Activated T-cell treated with anti-CD3 and anti-CD28 coated beads for 1 hour (primary cell): Measurements from ENCODE around the gene USP34.
"Not testable (repeated sequence)": the region's sequence is repeated elsewhere in the genome, so short reads cannot be mapped to it uniquely, and the experiment has no call there.

Experiments
- DNase-seq: peaks from one replicate; pipeline ENCODE4 v3.0.0-alpha.2; 2020; ENCODE audit warnings: low read depth

USP34 gene

GRCh38 chr2:61463769-61464475, 7.0 kb downstream of the USP34 start:
- no peak for DNase-seq

- DNase-seq, result no peak
These were observed 9.5 kb downstream of the USP34 start for GRCh38 chr2:61461404-61461803.

GRCh38 chr2:61460163-61460562, 10.7 kb downstream of the USP34 start:
- no peak for DNase-seq

- no peak for DNase-seq
These were observed 14.0 kb downstream of the USP34 start for GRCh38 chr2:61456746-61457420.

- no peak for DNase-seq
These were observed 14.7 kb downstream of the USP34 start for GRCh38 chr2:61456070-61456745.

- DNase-seq, result not testable (repeated sequence)
These were observed 15.9 kb downstream of the USP34 start for GRCh38 chr2:61454972-61455371.

- DNase-seq, result no peak
These were observed 16.5 kb downstream of the USP34 start for GRCh38 chr2:61454383-61454782.

GRCh38 chr2:61452392-61452791, 18.5 kb downstream of the USP34 start:
- no peak for DNase-seq

- DNase-seq, result no peak
These were observed 19.7 kb downstream of the USP34 start for GRCh38 chr2:61451178-61451577.

- no peak for DNase-seq
These were observed 20.7 kb downstream of the USP34 start for GRCh38 chr2:61450144-61450543.

GRCh38 chr2:61448229-61448628, 22.7 kb downstream of the USP34 start:
- DNase-seq, result no peak

GRCh38 chr2:61446971-61447370, 23.9 kb downstream of the USP34 start:
- not testable (repeated sequence) for DNase-seq

- DNase-seq, result no peak
These were observed 27.4 kb downstream of the USP34 start for GRCh38 chr2:61443342-61444041.

GRCh38 chr2:61439241-61440002, 31.5 kb downstream of the USP34 start:
- no peak for DNase-seq

GRCh38 chr2:61438670-61439069, 32.2 kb downstream of the USP34 start:
- DNase-seq, result no peak

GRCh38 chr2:61437170-61437569, 33.7 kb downstream of the USP34 start:
- DNase-seq, result no peak

- no peak for DNase-seq
These were observed 34.8 kb downstream of the USP34 start for GRCh38 chr2:61436092-61436491.

GRCh38 chr2:61435291-61435690, 35.6 kb downstream of the USP34 start:
- no peak for DNase-seq

- no peak for DNase-seq
These were observed 36.6 kb downstream of the USP34 start for GRCh38 chr2:61434314-61434713.

- no peak for DNase-seq
These were observed 37.3 kb downstream of the USP34 start for GRCh38 chr2:61433606-61434005.

- DNase-seq, result no peak
These were observed 37.9 kb downstream of the USP34 start for GRCh38 chr2:61432990-61433389.

- no peak for DNase-seq
These were observed 39.5 kb downstream of the USP34 start for GRCh38 chr2:61431345-61431744.
